Vagina (tissue), 2 donors: ENCODE results near the gene BARX2.

ENCODE experiments used
- POLR2A ChIP-seq, 2 donors: fragments of 450-650 bp; IDR thresholded peaks; one replicate each; pipeline ENCODE4 v1.6.1; 2017; ENCODE audit warnings: antibody characterized with exemption in 2 of 2, mild to moderate bottlenecking in 2 of 2, moderate library complexity in 2 of 2
- TF ChIP-seq, protein P1 (sequence below), 3 experiments: fragments of 450-650 bp in 2 of 3; fragments of 200-600 bp in 1 of 3; sonication (generic) in 1 of 3; IDR thresholded peaks; one replicate each; pipeline ENCODE4 v1.5.1; 2017 to 2019; ENCODE audit warnings: antibody characterized with exemption in 3 of 3, mild to moderate bottlenecking in 2 of 3, moderate library complexity in 2 of 3

DNA sequence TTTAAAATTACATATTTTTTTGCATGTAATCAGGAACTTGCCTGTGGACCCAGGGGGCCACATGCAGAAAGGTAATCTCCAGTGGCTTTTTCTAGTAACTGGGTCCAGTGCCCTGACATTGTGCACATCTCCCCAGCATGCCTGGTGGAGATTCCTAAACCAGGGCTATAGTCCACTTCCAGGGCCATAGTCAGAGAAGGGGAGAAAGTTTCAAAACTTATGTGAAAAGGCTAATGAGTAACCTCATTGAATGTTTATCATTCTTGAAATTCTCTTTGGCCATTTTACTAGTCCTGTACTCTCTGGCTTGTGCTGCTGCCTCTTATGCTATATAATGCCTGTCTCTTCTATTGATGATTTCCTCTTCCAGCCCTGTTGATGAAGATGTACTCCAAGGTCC lies 47.8 kb downstream of the BARX2 start:
- no peak for TF ChIP-seq POLR2A (IDR thresholded peaks at IDR 0.05)
- TF ChIP-seq, protein P1, sequence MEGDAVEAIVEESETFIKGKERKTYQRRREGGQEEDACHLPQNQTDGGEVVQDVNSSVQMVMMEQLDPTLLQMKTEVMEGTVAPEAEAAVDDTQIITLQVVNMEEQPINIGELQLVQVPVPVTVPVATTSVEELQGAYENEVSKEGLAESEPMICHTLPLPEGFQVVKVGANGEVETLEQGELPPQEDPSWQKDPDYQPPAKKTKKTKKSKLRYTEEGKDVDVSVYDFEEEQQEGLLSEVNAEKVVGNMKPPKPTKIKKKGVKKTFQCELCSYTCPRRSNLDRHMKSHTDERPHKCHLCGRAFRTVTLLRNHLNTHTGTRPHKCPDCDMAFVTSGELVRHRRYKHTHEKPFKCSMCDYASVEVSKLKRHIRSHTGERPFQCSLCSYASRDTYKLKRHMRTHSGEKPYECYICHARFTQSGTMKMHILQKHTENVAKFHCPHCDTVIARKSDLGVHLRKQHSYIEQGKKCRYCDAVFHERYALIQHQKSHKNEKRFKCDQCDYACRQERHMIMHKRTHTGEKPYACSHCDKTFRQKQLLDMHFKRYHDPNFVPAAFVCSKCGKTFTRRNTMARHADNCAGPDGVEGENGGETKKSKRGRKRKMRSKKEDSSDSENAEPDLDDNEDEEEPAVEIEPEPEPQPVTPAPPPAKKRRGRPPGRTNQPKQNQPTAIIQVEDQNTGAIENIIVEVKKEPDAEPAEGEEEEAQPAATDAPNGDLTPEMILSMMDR (IDR thresholded peaks at IDR 0.05) = no peak
